Sigmoid colon (tissue), 4 donors: ENCODE results near the gene VEZF1.

Experiments used
- EP300 ChIP-seq, 4 donors: sonication (generic); formaldehyde crosslinking; IDR thresholded peaks; one replicate each; pipeline ENCODE4 v1.6.1; 2017; ENCODE audit warnings: antibody characterized with exemption in 4 of 4
- POLR2A ChIP-seq, 2 donors: fragments of 450-650 bp; IDR thresholded peaks; one replicate each; pipeline ENCODE4 v1.6.1; 2016; ENCODE audit warnings: antibody characterized with exemption in 2 of 2, mild to moderate bottlenecking in 2 of 2, moderate library complexity in 2 of 2

GRCh38 chr17:57925361-57925990, 62.6 kb downstream of the VEZF1 start:
- TF ChIP-seq POLR2A (IDR thresholded peaks at IDR 0.05), result no peak
- no peak for TF ChIP-seq EP300 (IDR thresholded peaks at IDR 0.05)
